Measurements from ENCODE around the gene PTPN5.

PTPN5 gene

DNA sequence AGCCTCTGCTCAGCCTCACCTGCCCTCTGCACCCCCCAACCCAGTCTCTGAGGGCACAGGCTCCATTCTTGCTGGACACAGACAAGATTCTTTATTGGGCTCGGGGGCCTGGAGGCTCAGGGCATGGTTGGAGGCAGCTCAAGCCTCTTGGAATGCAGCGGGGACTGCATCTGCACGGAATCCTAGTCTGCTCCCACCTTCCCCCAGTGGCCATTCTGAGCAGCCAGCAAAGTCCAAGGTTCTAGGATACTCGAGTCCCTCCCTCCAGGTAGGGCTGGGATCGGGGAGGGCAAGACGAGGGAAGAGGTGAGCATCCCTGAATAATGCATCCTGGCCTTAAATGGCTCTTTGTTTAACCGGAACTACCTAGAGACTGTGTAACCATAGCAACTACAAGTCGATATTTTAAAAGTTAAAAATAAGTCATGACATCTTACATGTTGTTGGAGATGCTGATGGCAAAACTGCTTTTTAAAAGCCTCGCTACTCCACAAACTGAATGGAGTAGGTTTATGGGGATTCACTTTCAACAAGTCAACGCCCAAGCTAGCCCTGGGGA is 54.9 kb downstream of the PTPN5 start:
- DNase-seq = no peak

GRCh38 chr11:18733202-18733601 is 58.4 kb downstream of the PTPN5 start:
- no peak for DNase-seq

- peak; percentile 63 for DNase-seq
These were observed 59.4 kb downstream of the PTPN5 start for GRCh38 chr11:18731949-18732821.

DNA sequence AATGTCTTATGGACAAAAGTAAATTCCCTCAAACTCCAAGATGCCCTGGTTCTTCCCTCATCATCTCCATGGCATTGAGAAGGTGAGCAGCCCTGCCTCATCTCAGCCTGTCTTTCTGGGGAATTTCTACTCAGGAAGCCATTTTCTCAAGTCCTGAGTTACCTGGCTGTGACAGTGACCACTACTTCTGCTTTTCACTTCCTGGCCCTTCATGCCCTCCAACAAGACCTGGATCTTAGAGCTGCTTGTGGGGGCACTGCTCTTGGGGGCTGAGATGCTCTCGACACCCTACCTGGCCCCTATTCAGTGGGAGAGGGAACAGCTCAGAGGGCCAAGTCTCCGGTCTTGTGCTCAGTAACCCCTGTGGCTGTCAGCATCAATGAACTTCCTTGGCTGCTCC is 60.2 kb downstream of the PTPN5 start:
- no peak for DNase-seq

DNA sequence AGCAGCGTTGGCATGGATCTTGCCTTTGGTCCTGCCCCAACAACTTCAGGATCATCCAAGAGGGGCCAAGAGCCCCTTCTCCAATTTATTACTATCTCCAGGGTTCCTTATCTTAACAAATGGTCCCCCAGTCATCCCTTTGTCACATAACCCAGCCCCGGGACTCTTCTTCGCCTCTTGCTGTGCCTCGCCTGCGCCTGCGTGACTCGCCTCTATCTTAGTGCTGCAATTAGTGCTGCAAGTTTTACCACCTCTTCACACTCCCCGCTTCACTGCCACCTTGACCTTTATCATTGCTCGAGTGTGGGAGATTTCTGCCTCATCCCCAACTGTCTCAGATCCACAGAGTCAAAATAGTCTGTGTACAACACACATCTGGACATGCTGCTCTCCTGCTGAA is 61.6 kb downstream of the PTPN5 start:
- no peak for DNase-seq

GRCh38 chr11:18729426-18729825 is 62.2 kb downstream of the PTPN5 start:
- no peak for DNase-seq

DNA sequence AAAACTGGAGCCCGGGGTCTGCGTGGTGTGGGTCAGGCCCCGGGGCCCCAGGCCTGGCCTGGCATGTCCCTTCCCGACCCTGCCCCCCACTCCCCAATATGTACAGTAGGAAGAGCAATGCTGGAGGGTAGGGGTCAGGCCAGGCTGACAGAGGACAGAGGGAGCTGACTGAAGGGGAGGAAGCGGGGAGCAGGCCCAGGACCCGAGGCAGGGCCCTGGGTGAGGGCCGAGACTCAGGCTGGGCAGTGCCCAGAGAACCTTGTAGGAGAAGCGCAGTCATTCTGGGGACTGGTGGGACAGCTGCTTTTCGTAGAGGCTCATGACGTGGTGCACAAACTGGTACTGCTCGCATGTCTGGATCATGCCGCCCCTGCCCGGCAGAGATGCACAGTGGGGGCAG is 62.9 kb downstream of the PTPN5 start:
- no peak for DNase-seq

DNA sequence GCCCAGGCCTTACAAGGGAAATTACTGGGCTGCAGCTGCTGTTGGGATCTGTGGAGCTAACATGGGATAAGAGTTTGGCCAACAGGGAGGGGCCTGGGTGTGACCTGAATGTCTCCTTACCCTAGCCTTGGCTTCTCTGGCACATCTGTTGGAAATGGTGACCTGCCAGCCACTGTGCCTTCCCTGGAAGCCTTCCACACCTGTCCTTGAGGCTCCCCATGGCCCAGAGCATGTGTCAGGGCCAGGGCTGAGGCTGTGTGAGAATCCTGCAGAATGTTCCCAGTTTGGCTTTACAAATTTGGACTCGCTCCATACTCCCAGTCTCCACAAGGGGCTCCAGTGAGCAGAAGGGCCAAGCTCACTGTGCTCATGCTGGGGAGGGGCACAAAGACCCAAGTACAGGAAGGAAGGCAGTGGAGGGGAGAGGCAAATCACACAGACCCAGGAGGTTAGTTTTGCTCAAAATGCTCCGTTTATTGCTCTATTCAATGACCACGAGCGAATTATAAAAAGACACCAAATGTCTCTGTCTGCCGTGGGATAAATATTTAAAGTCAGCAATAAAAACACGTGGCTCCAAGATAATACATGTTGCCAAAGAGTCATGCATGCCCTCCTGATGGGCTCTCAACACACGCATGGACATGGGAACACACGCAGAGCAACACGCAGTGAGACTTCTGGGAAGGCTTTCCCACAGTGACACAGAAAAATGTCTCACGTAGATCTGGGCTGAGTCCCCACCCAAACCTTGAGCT is 63.9 kb downstream of the PTPN5 start:
- DNase-seq = peak; percentile 38

DNA sequence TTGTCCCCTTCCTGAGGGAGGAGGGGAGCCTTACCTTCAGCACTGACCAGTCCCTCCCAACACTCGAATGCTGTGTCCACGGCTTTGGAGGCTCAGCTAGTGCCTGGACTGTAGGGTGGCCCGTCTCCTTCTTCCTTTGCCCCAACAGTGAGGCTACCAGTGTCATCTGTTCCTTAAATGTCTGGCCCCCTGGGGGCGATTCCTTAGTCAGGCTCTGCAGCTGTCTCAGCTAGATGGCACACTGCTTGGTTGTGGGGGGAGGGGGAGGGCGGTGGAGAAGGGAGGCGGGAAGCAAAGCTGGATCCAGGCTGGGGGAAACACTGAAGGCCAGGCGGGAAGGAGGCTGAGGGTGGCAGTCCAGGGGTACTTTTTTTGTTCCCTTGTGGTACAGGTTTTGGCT is 65.6 kb downstream of the PTPN5 start, which contains the start of gene IGSF22:
IGSF22 (minus strand) TSS at position 149 of the 400 bp plus-strand sequence. CDS start 1,952 bp downstream, outside the sequence.
- no peak for DNase-seq

GRCh38 chr11:18723991-18724390 is 67.6 kb downstream of the PTPN5 start:
- no peak for DNase-seq

- DNase-seq = no peak
These were observed 69.3 kb downstream of the PTPN5 start for GRCh38 chr11:18722293-18722637.

GRCh38 chr11:18721561-18722292 is 69.9 kb downstream of the PTPN5 start:
- peak; percentile 20 for DNase-seq

DNA sequence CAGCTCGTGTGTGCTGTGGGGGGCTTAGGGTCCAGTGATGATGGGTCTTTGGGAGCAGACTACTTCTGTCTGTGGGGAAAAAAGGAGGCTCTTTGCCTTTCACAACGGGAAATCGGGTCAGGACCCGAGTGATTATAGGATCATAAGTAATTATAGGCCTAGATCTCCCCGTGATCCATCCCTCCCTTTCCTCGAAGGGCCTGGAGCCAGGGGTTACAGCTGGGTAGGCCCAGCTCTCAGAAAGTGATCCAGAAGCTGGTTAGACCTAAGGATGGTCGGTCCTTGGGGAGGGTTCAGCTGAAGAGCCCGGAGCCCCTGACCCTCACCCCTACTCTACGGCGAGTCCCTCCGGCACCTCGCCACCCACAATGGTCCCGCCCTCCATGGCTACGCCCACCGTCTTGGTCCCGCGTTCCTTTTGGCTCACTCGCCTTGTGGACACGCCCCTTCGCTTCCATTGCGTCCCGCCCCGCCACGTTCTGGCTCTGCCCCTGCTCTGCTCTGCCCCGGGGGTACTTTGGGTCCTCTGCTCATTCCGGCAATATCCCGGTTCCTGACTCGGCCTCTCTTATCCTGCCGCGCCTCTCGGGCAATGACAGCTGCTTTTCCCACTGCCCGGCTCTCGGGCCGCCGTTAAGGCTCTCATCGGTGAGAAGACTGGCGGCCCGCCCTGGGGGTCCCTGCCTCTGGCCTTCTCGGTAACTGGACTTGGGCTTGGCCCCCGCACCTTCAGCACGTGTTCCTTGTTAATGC is 70.6 kb downstream of the PTPN5 start:
- peak; percentile 78 for DNase-seq

DNA sequence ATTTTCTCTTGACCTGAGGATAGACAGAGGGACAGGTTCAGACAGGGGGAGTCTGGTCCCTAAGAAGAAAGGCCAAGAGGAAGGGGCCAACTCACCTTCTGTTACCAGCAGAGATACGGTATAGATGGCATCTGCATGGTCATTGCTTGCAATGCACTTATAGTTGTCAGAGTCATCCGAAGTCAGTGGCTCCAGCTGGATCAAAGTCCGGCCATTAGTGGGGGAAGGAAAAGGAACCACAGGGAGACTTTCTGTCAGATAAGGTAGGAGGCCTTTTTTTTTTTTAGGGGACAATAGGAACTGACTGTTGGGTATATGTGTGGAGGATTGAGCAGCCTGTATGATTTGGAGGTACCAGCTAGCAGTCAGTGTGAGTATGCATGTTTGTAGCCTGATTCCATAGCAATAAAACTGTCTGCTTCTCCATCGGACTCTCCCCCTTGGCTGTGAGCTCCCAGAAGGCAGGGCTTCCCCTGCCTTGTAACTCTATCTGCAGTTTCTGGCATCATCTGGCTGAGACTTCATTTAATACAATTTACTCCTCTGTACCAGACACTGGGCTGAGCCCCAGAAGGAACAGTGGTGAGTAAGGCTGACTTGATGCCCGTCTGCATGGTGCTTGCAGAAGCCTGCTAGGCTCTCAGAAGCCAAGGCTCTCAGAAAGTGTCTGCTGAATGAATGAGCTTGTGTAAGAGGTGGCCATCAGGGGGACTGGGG is 71.3 kb downstream of the PTPN5 start:
- no peak for DNase-seq

GRCh38 chr11:18715476-18715875 is 76.1 kb downstream of the PTPN5 start:
- DNase-seq = no peak

GRCh38 chr11:18714443-18714780 is 77.2 kb downstream of the PTPN5 start:
- DNase-seq = no peak

DNA sequence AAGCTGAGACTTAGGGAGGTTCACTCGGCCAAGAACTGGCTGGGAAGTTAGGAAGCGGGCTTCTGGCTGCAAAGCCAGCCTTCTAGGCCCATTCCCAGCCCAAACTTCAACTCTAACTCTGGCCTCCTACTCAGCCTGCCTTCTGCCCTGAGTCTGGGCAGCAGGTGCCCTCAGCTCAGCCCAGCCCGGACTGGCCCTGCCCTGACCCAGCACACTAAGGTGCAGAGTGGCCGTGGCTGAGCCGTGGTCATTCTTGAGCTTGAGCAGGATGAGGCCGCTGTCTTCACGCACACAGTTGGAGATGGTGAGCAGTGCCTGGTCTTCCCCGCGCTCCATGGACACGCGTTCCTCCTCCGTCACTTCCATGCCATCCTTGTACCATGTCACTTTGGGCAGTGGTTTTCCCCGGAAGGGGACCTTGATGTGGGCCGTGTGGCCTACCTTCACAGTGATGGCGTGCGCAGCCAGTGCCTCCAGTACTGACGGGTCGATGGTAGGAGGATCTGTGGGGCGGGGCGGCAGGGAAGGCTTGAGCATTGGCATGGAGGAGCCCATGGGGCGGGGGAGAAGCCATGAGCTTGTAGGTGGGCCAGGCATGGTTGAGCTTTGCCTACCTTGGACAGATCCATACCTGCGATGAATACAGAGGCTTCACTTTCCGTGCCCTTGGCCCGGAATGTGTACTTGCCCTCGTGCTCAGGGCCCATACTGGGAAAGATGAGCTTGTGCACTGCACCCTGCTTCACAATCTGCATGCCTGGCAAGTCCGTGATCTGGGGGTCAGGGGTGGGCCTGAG is 77.8 kb downstream of the PTPN5 start:
- no peak for DNase-seq

GRCh38 chr11:18710545-18710944 is 81.1 kb downstream of the PTPN5 start:
- DNase-seq = no peak

- DNase-seq = no peak
These were observed 82.2 kb downstream of the PTPN5 start for GRCh38 chr11:18709414-18709813.

DNA sequence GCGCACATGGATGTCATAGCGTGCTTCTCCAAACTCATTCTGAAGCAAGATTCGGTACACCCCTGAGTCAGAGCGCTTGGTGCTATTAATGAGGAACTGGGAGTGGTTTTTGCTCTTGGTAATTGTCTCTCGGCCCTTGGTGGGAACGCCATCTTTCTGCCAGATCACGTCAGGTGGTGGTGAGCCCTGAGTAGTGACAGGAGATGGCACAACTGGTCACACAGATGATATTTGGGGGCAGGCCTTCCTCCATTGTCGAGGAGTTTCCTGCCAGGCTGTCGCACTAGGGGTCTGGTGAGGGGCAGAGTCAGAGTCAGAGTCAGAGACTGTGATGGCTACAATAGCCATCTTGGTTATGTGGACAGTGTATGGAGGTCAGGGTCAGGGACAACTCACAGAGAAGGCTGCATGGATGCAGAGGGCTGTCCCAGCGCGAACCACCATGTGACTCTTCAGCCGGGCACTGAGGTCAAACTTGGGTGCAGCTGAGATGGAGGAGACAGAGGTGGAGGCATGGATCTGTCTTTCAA is 83.7 kb downstream of the PTPN5 start:
- DNase-seq = no peak

All from effector CD4-positive, alpha-beta T cell (primary cell).